AG10803 (cell line): ENCODE results near the gene MYORG.

Experiments
- DNase-seq: peaks from one replicate; pipeline ENCODE4 v3.0.0; 2010; ENCODE audit warnings: low read depth
- H3K4me3 ChIP-seq: 2 replicates; pipeline ENCODE4 v1.5.1; 2011; ENCODE audit warnings: mild to moderate bottlenecking, low read length, control low read depth
- CTCF ChIP-seq: conservative IDR thresholded peaks from 2 replicates; pipeline ENCODE4 v1.5.1; 2011; ENCODE audit warnings: mild to moderate bottlenecking, low read length, control low read depth, inconsistent platforms

MYORG gene

GRCh38 chr9:34376596-34377403, at the start of gene MYORG:
TSS of gene MYORG (minus strand) at chr9:34376898. CDS start at chr9:34372943, 3,955 bp downstream.
- no peak for TF ChIP-seq CTCF
- peak; percentile 77 for DNase-seq
- peak within 1 kb of the TSS; percentile 71 for H3K4me3 ChIP-seq

- no peak overlapping the region for H3K4me3 ChIP-seq
- no peak for TF ChIP-seq CTCF
Measured at GRCh38 chr9:34419716-34420504, 43.2 kb upstream of the MYORG start.

DNA sequence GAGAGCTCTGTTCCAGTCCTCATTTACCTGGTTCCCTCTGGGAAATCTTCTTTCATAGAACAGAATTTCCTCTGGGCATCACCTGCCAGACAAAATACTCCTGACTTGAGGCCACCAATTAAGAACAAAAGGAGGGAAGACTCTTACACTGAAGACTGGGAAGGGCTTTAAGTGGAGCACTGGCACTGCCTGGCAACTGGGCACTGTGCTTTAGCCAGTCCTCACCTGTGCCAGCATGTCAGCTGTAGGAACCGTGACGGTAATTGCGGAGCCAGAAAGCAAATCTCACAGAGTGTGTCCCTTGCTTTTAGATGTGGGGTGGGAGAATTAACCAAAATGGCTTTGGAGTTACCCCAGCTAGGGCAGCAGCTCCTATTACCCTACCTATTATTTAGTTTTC, 41.0 kb upstream of the MYORG start:
- no peak overlapping the region for H3K4me3 ChIP-seq
- DNase-seq = no peak
- no peak for TF ChIP-seq CTCF

More at GRCh38 chr9:34419716-34420504, 43.2 kb upstream of the MYORG start:
- no peak for DNase-seq

GRCh38 chr9:34413231-34413852, 36.6 kb upstream of the MYORG start:
- peak; percentile 24 for DNase-seq
- no peak for TF ChIP-seq CTCF
- H3K4me3 ChIP-seq = no peak overlapping the region

DNA sequence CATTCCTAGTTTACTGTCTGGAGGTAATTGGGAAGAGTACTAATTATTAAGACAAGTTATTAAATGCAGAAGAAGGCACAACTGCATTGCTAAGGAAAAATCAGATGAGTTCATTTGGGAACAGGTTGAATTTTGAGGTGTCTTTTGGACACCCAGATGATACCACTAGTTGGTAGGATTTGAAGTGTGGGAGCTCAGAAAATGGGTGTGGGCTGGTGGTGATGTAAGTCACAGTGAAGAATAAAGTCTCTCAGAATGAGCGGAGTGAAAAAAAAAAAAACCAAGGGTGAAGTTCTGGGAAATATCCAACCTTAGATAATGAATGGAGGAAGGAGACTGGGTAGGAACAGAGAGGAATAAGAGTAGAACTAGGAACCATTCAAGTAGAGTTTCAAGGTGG, 35.6 kb upstream of the MYORG start:
- no peak for TF ChIP-seq CTCF
- DNase-seq = no peak
- no peak overlapping the region for H3K4me3 ChIP-seq

DNA sequence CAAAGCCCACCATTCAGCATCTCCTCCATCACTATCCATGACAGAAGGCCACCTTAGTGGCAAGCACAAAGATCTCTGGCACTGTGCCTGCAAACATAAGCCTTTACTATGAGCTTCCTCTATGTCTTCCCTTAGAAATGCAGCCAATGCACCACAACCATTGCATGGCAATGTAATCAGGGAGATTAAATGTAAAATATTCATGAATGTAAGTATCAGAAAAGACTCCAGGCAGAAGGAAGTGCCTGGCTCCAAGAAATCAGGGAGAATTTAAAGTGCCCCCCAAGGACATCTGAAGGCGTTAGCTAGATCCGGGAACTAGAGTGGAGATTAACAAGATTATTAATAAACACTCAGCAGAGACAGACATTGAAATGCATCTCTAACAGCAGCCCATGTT, 32.5 kb upstream of the MYORG start:
- no peak for DNase-seq
- no peak overlapping the region for H3K4me3 ChIP-seq
- no peak for TF ChIP-seq CTCF
